NCI-H524 treated with DMSO at 0.1 percent for 48 hours (cell line): ENCODE measurements around the gene PGBD4.
A peak's percentile ranks its signal among the peaks of the same experiment; 100 is the strongest.

Experiments
- DNase-seq: peaks from one replicate; lab custom pipeline; 2025; lab: John Stamatoyannopoulos, UW

The PGBD4 gene

DNA sequence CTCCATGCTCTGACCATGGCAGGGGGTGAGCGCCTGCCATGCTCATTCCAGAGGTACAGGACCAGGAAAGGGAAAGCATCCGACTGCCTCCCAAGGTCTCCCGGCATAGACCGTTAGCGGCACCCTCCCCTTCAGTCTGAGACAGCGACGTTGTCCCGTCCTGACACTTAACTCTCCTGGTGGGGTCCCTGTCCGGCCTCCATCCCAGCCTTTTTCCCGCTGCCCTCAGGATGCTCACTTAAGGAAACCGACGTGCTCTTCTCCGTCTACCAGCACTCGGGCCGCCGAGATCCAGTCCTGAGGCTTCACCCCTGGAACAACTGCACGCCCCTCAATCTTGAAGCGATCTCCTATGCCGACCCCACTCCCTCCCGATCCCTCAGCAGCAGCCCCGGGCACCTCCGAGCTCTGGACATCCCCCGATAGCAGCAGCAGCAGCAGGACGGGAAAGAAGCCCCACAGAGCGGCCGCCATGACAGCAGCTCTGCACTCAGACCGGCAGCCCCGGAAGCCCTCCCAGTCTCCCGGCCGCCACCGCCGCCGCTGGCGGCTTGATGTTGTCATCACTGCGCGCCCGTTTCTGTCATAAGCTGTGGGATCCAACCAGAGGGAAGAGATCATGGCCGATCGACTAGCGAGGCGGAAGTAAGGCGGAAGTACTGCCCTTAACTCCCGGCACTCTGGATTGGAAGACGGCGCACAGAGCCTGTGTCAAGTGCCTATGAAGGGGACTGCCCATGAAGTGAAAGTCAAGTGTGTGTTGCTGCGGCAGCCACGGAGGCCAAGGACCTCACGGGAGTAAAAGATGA, at the start of gene PGBD4, which contains the start of gene EMC7:
TSS of gene PGBD4 (plus strand) at position 718 of the 809 bp plus-strand sequence. CDS start 449 bp downstream, outside the sequence.
TSS of gene EMC7 (minus strand) at position 497 of the 809 bp plus-strand sequence. CDS start at position 474, 23 bp downstream.
- peak; percentile 95 for DNase-seq

DNA sequence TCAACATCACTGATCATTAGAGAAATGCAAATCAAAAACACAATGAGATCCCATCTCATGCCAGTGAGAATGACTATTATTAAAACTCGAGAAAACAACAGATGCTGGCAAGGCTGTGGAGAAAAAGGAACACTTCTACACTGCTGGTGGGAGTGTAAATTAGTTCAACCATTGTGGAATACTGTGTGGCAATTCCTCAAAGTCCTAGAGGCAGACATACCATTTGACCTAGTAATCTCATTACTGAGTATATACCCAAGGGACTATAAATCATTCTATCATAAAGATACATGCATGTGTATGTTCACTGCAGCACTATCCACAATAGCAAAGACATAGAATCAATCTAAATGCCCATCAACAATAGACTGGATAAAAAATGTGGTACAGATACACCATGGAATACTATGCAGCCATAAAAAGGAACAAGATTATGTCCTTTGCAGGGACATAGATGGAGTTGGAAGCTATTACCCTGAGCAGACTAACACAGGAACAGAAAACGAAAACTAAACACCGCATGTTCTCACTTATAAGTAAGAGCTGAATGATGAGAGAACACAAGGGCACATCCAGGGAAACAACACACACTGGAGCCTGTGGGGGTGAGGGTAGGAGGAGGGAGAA, 47.7 kb upstream of the PGBD4 start:
- no peak for DNase-seq

DNA sequence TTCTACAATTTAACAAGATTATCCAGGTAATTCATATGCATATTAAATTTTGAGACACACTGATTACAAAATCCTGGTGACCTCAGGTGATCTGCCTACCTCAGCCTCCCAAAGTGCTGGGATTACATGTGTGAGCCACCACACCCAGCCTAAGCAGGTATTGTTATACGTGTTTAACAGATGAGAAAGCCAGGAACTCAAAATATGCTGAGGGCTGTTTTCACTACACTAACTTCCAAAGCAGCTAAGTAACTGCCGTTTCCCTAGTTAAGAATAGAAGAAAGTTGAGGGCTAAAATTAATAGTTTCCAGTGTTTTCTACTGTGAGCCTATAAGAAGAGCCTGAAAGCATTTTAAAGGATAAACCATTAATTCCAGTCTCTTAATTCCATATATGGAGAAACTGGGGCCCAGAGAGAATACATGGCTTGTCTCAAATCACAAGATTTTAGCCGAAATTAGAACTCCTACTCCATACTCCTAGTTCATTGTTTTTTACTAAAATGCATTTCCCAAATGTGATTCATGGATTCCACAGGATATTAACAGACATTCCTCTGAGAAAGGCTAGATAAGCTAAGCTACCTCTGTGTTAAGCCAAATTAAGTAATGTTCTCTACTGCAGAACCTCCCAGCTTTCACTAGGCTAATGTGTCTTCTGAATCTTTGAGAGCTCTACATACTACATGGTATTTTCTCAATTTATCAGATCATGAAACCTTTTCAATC, 45.9 kb upstream of the PGBD4 start:
- DNase-seq, result no peak

DNA sequence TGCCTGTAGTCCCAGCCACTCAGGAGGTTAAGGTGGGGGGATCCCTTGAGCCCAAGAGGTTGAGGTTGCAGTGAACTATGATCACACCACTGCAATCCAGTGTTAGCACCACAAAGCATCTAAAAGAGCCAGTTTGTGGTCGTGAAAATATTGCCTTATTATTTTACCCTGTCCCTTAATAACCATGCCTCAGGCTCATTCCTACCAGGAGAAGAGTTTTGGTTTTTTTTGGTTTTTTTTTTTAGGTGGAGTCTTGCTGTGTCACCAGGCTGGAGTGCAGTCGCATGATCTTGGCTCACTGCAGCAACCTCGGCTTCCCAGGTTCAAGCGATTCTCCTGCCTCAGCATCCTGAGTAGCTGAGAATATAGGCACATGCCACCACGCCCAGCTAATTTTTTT, 45.0 kb upstream of the PGBD4 start:
- no peak for DNase-seq

DNA sequence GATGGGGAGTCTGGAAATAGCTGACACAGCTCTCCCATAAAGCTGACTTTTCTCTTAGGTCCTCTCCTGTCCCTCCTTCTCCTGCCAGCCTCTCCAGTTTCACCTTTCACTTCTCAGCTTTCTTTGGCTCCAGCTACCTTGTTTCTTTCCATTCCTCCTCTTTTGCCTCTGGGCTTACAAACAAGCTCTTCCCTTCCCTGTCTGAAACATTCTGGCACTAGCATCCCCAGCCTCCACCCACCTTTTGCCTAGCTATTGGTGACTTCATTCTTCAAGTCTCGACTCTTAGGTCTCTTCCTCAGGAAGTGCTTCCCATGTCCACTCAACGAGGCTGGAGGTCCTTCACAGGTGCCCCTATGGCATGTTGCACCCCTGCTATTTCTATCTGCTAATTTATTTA, 42.4 kb upstream of the PGBD4 start:
- no peak for DNase-seq

DNA sequence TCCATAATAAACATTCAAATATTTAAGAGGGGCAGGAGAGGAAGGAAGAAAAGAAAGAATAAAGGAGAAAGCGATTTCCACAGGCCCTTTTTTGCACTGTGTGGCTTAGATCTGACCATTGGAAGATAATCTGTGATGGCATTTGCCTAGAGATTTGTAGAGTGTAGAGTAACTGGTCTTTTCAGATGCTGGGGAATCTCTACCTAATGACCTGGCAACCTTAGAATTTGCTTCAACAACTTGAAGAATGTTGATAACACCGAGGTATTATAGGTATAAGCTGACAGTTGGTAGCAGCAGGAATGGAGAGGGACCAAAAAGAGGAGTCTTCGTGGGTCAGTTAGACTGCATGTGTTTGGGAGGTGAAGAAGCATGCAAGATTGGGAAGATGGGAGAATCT, 41.9 kb upstream of the PGBD4 start:
- no peak for DNase-seq

DNA sequence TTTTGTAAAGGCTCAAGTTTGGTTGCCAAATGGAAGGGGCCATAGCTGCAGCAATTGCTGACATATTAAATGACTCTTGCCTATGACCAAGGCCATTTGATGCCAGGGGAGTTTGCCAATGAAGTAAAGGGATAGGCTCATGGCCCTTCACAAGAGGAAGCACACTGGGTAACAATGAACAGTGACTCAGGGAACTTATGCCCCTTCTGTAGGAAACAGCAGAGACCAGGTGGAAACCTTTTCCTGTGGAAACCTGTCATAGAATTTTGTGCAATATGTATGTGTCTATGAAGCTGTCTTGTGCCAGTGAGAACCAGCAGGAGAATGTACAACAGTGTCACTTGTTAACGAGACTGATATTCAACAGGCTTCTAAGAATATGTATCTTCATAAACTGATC, 37.4 kb upstream of the PGBD4 start:
- DNase-seq, result no peak

DNA sequence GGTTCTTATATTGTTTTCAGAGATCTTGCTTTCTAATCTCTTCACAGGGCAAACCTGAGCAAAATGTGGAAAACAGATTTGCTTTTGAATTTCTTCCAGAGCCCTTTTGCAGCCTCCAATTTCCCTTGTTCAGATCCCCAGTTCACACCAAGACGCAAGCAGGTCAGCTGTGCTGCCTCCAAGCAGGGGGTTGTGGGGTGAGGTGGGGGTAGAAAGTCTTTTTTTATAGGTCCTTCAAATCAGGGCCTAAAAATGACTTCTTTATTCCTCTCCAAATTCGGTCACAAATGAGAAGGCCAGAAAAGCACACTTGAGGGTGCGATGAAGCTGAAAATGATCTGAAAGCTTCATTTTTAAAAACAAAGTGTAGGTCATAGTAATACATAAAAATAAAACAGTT, 36.6 kb upstream of the PGBD4 start:
- no peak for DNase-seq

DNA sequence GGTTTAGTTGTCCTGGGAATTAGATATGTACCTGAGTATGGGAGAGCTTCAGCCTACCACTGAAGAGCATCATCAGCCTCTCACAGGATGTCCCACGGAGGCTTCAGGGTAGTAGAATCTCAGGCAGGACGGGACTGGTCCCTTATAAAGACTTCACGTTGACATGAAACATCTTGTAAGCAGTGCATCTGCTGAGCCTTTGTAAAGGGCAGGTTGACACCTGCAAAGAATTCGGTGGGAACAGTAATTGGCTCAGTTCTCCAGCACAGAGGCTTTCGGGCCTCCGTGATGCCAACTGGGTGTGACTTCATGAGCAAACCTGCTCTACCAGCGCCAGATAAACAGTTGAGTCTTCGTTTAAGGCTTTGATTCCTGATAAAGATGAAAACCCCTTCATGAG, 35.9 kb upstream of the PGBD4 start:
- no peak for DNase-seq

DNA sequence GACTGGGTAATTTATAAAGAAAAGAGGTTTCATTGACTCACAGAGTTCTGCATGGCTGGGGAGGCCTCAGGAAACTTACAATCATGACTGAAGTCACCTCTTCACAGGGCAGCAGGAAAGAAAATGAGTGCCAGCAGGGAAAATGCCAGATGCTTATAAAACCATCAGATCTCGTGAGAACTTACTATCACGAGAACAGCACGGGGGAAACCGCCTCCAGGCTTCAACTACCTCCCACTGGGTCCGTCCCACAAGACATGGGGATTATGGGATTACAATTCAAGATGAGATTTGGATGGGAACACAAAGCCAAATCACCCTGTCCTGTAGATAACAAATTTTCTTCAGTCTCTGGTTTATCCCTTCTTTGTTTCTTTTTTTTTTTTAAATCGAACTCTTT, 31.9 kb upstream of the PGBD4 start:
- DNase-seq, result no peak

DNA sequence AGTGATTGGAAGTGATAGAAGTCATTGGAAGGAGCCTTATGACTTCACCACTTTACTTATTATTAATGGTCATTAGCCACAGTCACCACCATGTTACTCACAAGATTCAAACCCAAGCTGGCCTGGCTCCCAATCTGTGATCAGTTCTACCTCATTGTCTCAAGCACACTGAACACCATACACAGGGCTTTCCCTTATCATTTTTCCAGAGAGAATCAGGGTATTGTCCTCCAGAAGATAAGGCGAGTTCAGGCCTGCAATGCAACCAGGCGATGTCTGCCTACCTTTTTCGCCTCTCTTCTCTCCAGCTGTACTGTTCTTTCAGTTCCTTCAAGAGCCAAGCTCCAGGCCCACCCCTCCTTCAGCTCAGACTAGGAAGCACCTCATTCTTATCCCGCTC, 25.1 kb upstream of the PGBD4 start:
- DNase-seq, result no peak

DNA sequence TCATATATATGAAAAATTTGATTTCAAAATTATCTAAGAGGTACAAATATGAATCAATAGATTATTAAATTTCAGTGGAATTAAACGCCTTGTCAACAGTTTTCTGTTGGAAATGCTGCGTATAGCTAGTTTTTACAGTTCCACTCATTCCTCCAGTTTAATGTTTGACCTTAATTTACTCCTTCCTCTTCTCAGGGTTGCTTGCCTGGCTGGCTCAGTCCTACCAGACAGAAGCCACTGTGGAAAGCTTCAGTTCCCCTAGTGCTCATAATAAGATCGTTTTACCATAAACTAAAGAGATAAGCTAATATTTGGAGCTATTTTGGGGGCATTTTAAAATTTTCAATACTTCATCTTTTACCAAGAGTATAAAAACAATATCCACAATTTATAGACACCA, 23.0 kb upstream of the PGBD4 start:
- no peak for DNase-seq

DNA sequence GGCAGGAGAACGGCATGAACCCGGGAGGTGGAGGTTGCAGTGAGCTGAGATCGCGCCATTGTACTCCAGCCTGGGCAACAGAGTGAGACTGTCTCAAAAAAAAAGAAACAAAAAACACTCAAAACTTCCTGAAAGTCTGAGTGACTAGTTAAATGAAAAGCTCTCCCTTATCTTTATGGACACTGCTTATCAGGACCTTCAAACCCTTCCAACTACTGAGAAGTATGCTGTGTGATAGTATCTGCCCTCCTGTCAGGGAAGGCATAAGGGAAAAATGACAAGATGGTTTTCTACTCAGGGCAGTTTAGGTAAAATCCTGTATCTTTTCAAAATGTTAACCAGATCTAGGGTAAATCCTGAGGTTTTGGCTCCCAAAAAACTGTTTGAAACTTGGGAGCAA, 22.0 kb upstream of the PGBD4 start:
- no peak for DNase-seq

DNA sequence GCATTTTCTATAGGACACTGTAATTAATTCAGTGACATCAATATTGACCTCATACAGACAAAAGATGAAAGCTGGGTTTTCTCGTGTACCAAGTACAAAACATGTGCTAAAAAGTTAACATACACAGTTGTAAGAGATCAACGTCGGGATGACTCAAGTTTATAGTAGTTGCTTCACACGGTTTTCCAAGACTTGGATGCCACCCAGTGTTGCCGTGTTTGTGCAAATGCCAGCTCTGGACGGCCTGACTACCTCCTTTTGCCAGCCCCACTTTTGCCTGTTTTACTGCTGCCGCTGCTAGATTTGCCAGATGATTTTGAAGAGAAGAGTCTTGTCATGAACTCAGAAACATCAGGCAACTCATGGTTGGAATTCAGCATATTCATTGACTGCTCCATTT, 17.8 kb upstream of the PGBD4 start:
- DNase-seq, result no peak

DNA sequence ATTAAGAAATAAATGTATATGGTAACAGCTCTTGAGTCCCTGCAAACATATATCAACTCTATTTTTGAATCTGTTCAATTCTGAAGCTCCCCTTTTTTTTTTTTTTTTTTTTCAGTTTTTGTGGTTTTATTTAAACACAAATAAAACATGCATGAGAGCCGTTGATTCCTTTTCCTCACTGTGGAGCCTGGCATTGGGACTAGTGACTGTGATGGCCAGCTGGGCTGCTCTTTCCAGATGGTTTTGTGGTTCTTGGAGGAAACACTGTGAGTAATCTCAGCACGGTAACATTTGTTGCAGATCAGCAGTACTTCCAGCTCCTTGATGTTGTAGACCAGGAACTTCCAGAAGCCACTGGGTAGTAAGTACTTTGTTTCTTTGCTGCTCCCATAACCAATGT, 16.1 kb upstream of the PGBD4 start:
- DNase-seq, result no peak

DNA sequence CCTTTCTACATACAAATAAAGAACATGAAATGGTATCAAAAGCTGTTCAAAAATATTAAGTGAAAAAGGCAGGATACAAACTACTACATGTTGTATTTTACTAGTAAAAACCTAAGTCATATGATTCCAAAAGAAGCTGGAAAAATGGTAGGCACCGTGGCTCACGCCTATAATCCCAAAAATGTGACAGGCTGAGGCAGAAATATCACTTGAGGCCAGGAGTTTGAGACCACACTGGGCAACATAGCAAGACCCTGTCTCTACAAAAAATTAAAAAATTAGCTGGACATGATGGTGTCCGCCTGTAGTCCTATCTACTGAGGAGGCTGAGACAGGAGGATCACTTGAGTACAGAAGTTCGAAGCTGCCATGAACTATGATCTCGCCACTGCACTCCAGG, 2.0 kb upstream of the PGBD4 start:
- DNase-seq, result no peak

DNA sequence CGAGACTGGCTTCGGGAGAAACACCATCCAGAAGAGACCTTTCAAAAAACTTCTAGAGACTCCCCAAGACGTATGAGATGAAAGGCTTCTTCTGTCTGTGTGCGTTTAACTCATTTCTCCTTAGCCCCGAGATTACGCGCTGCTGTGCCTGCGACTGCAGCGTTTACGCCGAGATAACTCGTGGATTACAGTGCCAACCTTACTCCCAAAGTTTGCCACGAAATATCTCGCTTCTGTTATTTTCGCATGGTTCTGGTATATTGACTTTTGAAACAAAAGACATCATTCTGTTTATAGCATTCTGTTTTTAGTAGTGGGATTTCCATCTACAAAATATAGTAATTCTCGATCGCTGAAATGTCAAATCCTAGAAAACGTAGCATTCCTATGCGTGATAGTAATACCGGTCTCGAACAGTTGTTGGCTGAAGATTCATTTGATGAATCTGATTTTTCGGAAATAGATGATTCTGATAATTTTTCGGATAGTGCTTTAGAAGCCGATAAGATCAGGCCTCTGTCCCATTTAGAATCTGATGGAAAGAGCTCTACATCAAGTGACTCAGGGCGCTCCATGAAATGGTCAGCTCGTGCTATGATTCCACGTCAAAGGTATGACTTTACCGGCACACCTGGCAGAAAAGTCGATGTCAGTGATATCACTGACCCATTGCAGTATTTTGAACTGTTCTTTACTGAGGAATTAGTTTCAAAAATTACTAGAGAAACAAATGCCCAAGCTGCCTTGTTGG, 467 bp downstream of the PGBD4 start:
- no peak for DNase-seq

DNA sequence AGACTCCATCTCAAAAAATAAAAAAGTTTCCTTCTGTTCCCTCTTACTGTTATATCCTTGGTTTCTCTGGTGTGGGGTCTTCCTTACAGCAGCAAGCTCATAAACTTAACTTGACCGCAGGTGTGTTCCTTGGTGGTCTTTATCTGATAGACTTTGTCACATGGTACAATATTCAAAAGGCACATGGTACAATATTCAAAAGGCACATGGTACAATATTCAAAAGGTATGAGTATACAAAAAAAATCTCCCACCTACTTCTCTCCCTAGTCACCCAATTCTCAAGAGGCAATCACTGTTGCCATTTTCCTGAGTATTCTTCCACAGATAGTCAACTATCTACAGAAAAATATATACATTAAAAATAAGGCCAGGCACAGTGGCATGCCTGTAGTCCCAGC, 4.5 kb downstream of the PGBD4 start:
- no peak for DNase-seq

DNA sequence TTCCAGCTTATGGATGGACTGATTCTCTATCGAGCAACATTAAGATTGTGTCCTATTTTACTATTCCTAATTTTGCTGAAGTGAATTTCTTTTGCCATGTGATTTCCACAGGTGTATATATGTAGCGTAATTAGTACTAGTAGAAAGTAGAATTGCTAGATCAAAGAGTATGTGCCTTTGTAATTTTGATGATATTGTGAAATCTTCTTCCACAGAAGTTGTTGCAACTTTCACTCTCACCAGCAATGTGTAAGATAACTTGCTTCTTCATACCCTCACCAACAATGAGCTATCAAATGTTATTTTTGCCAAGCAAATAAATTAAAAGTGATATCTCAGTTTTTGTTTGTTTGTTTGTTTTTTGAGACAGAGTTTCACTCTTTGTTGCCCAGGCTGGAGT, 5.4 kb downstream of the PGBD4 start:
- no peak for DNase-seq

DNA sequence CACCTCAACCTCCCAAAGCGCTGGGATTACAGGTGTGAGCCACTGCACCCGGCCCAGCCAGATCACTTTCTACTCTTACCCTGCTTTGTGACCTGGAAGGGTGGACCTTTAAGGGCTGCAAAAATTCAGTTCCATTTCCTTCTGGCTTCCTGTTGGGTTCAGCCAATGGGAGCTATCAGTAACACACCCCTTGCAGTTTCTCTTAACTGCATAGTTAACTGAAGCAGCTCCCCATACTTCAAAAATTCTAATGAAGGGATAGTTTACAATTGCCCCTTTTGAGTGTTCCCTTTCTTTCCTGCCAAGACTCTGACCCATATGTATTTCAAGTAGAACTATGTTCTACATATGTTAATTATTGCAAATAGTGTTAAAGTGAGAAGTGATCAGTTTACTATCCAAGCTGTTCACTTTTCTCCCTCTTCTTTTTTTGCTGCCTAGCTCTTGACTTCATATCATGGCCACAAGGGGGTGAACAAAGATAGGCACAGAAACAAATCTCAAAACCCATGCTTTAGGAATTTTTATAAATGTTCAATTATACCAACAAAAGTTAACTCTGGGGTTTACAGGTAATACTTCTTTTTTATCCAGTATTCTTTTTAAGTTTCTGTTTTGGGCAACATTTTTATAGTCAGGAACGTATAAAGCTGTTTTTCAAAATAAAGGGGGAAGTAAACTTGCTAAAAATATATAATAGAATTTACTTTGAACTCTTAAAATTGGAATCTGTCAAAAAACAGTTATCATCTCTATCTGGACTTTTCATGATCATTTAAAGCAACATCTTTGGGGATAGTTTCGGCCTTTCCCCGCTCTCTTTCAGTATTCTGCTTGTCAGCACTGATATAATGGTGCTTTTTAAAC, 8.1 kb downstream of the PGBD4 start:
- peak; percentile 90 for DNase-seq

DNA sequence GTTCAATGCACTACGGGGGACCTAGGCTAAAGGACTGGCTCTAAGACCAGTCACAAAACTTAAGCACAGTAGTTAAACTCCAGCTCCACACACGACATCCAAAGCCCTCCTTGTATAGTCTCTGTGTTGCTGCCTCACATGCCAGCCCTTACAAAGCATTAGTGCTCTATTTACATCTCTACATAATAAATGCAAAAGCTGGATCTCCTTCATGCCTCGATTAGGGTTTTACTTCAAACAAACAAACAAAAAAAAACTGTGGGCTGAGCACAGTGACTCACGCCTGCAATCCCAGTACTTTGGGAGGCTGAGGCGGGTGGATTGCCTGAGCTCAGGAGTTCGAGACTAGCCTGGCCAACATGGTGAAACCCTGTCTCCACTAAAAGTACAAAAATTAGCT, 9.6 kb downstream of the PGBD4 start:
- DNase-seq, result no peak
